Aorta (tissue), 5 donors: ENCODE results near the gene SIAH1. TPM values are rescaled to one million over a fixed set of nuclear protein-coding genes. Genes with fewer than 3 reads are reported as not detected.
"Not testable (repeated sequence)": the region's sequence is repeated elsewhere in the genome, so short reads cannot be mapped to it uniquely, and the experiment has no call there.

Experiments used
- ATAC-seq: fragments of 200-7000 bp; cut with Tn5 transposase; one replicate; pipeline ENCODE4 v1.9.1; 2022; ENCODE audit warnings: moderate library complexity; ENCODE audit not compliant: low FRiP score
- DNase-seq, 2 donors: peaks; one replicate each; pipeline ENCODE4 v3.0.0-alpha.2; 2020
- H3K27ac ChIP-seq, 2 donors: one replicate each; pipeline ENCODE4 v1.5.1; 2013; ENCODE audit warnings: low read length in 2 of 2, mild to moderate bottlenecking in 2 of 2, moderate library complexity in 2 of 2, control low read depth in 1 of 2, inconsistent platforms in 1 of 2, low read depth in 1 of 2
- H3K27me3 ChIP-seq, 2 donors: one replicate each; pipeline ENCODE4 v1.6.1; 2013; ENCODE audit warnings: control low read depth in 1 of 2, low read length in 1 of 2, mild to moderate bottlenecking in 1 of 2, moderate library complexity in 1 of 2; ENCODE audit not compliant: insufficient read depth in 2 of 2, control insufficient read depth in 1 of 2
- H3K36me3 ChIP-seq, 2 donors: one replicate each; pipeline ENCODE4 v1.6.1; 2013; ENCODE audit warnings: control low read depth in 1 of 2, low read length in 1 of 2, mild to moderate bottlenecking in 1 of 2; ENCODE audit not compliant: insufficient read depth in 2 of 2, control insufficient read depth in 1 of 2
- H3K4me1 ChIP-seq, 2 donors: one replicate each; pipeline ENCODE4 v1.6.1; 2013; ENCODE audit warnings: low read length in 2 of 2, control low read depth in 1 of 2, mild to moderate bottlenecking in 1 of 2, moderate library complexity in 1 of 2; ENCODE audit not compliant: insufficient read depth in 2 of 2, control insufficient read depth in 1 of 2
- H3K4me3 ChIP-seq, 2 donors: one replicate each; pipeline ENCODE4 v1.5.1; 2013; ENCODE audit warnings: low read length in 2 of 2, control low read depth in 1 of 2, mild to moderate bottlenecking in 1 of 2
- H3K9me3 ChIP-seq: one replicate; pipeline ENCODE4 v1.6.1; 2013; ENCODE audit warnings: mild to moderate bottlenecking, low read length; ENCODE audit not compliant: control insufficient read depth
- WGBS, 2 donors: extraction: QIAGEN DNeasy Blood & Tissue Kit; methylation state at CpG; one replicate each; pipeline ENCODE4 v1.1.7; 2013; 5-methylcytosine and 5-hydroxymethylcytosine counted together
- intact Hi-C, 2 donors: fragments of 100-400 bp; cut with DNase I; formaldehyde crosslinking; loops; one replicate each; pipeline versions ENCODE4 v1.14.2 to v1.15.0; 2022
- polyA plus RNA-seq, 2 donors: library from polyadenylated mRNA; stranded (reverse); fragments of 200-250 nt; gene quantifications; one replicate each; pipeline ENCODE4 v1.2.3, GENCODE V29; 2013
- total RNA-seq, 2 donors: library from RNA; stranded (reverse); fragmentation: NEBNext Ultra II Directional; extraction: Animal tissue kit (Norgen Biotek cat#: 25700); gene quantifications; one replicate each; pipeline ENCODE4 v1.2.1, GENCODE V29; 2021
- donor health status: healthy with polysubstance abuse.
- donor health status: Bipolar disorder and iron deficiency.
- donor health status: DM: no; HTN: no; CAD: no.
- donor health status: DM: no; HTN: no; CAD: no.
- donor health status: DM: yes; HTN: yes; CAD: no.

SIAH1 gene
- total and polyA plus RNA-seq, 4 donors, result 12.7 to 24.3 (median 19.6) TPM

GRCh38 chr16:48422537-48422936 lies 37.3 kb upstream of the SIAH1 start:
- Histone ChIP-seq H3K27me3 (no peaks in the 10 kb centered on the region), H3K4me1 (no peaks in the 10 kb centered on the region), H3K9me3 (no peaks in the 10 kb centered on the region), H3K36me3 (no peaks in the 10 kb centered on the region), H3K4me3 (no peak overlapping the region), H3K27ac (no peak overlapping the region)
- DNase-seq (no peak), ATAC-seq (no peak)
- 74 to 84% methylated on average over 2 of the region's 2 CpGs for WGBS, 2 donors
- intact Hi-C loops, result no loop called here

- no peaks in the 10 kb centered on the region for H3K27me3 ChIP-seq
- H3K36me3 ChIP-seq, result no peaks in the 10 kb centered on the region
- H3K4me1 ChIP-seq, result no peaks in the 10 kb centered on the region
- DNase-seq (no peak), ATAC-seq (no peak)
- intact Hi-C loops, result no loop called here
- H3K9me3 ChIP-seq, result no peaks in the 10 kb centered on the region
- H3K4me3 ChIP-seq, result no peak overlapping the region
- H3K27ac ChIP-seq, result no peak overlapping the region
- WGBS, 2 donors, result 58 to 66% methylated on average over 3 of the region's 3 CpGs
These were observed 36.5 kb upstream of the SIAH1 start for GRCh38 chr16:48421741-48422140.

GRCh38 chr16:48420437-48420836 lies 35.2 kb upstream of the SIAH1 start:
- H3K27ac ChIP-seq, result no peak overlapping the region
- ATAC-seq (no peak), DNase-seq (no peak)
- no peaks in the 10 kb centered on the region for H3K4me1 ChIP-seq
- 85 to 87% methylated on average over 1 of the region's 1 CpG for WGBS, 2 donors
- intact Hi-C loops, result no loop called here
- no peaks in the 10 kb centered on the region for H3K36me3 ChIP-seq
- no peaks in the 10 kb centered on the region for H3K27me3 ChIP-seq
- no peak overlapping the region for H3K4me3 ChIP-seq
- H3K9me3 ChIP-seq, result no peaks in the 10 kb centered on the region

- H3K4me3 ChIP-seq, intact Hi-C loops, H3K4me1 ChIP-seq, H3K27me3 ChIP-seq, DNase-seq, H3K27ac ChIP-seq, H3K9me3 ChIP-seq, H3K36me3 ChIP-seq, ATAC-seq: not testable (repeated sequence)
- WGBS, 2 donors, result 95 to 97% methylated on average over 26 to 29 of the region's 29 CpGs
These were observed 31.4 kb upstream of the SIAH1 start for GRCh38 chr16:48416617-48417016.

GRCh38 chr16:48413272-48413671 lies 28.1 kb upstream of the SIAH1 start:
- Histone ChIP-seq H3K27me3 (no peaks in the 10 kb centered on the region), H3K4me1 (no peaks in the 10 kb centered on the region), H3K4me3 (no peak overlapping the region), H3K27ac (no peak overlapping the region), H3K36me3 (no peaks in the 10 kb centered on the region), H3K9me3 (no peaks in the 10 kb centered on the region)
- WGBS, 2 donors, result 84 to 86% methylated on average over 2 of the region's 2 CpGs
- DNase-seq, result no peak
- intact Hi-C loops, result no loop called here
- no peak for ATAC-seq

GRCh38 chr16:48409839-48410632 lies 24.8 kb upstream of the SIAH1 start:
- H3K36me3 ChIP-seq, result no peaks in the 10 kb centered on the region

GRCh38 chr16:48408688-48409087 lies 23.5 kb upstream of the SIAH1 start:
- H3K9me3 ChIP-seq, result no peaks in the 10 kb centered on the region
- intact Hi-C loops, result no loop called here
- WGBS, 2 donors, result 93 to 94% methylated on average over 7 of the region's 7 CpGs
- no peak overlapping the region for H3K27ac ChIP-seq
- ATAC-seq, result no peak
- DNase-seq, result peak in 1 of 2 donors; percentile 77
- no peak overlapping the region for H3K4me3 ChIP-seq
- no peaks in the 10 kb centered on the region for H3K4me1 ChIP-seq
- H3K27me3 ChIP-seq, result no peaks in the 10 kb centered on the region
- H3K36me3 ChIP-seq, result no peaks in the 10 kb centered on the region

More at GRCh38 chr16:48409839-48410632, 24.8 kb upstream of the SIAH1 start:
- peak; percentile 40 for ATAC-seq
- DNase-seq, result no peak
- Histone ChIP-seq H3K27me3 (no peaks in the 10 kb centered on the region), H3K4me3 (no peak overlapping the region), H3K9me3 (no peaks in the 10 kb centered on the region), H3K4me1 (no peaks in the 10 kb centered on the region), H3K27ac (no peak overlapping the region)
- 86 to 90% methylated on average over 12 of the region's 12 CpGs for WGBS, 2 donors
- intact Hi-C loops, result no loop called here

GRCh38 chr16:48405907-48406306 lies 20.7 kb upstream of the SIAH1 start:
- intact Hi-C loops, result no loop called here
- no peak overlapping the region for H3K4me3 ChIP-seq
- H3K9me3 ChIP-seq, result no peaks in the 10 kb centered on the region
- DNase-seq (no peak), ATAC-seq (no peak)
- no peaks in the 10 kb centered on the region for H3K4me1 ChIP-seq
- 84 to 91% methylated on average over 4 of the region's 4 CpGs for WGBS, 2 donors
- H3K27ac ChIP-seq, result no peak overlapping the region
- no peaks in the 10 kb centered on the region for H3K36me3 ChIP-seq
- no peaks in the 10 kb centered on the region for H3K27me3 ChIP-seq

- DNase-seq (no peak), ATAC-seq (no peak)
- no peaks in the 10 kb centered on the region for H3K9me3 ChIP-seq
- H3K4me3 ChIP-seq, result no peak overlapping the region
- WGBS, 2 donors, result 100% methylated on average over 1 of the region's 1 CpG
- H3K4me1 ChIP-seq, result no peaks in the 10 kb centered on the region
- H3K27ac ChIP-seq, result no peak overlapping the region
- intact Hi-C loops, result no loop called here
- H3K27me3 ChIP-seq, result no peaks in the 10 kb centered on the region
- H3K36me3 ChIP-seq, result no peaks in the 10 kb centered on the region
These were observed 19.9 kb upstream of the SIAH1 start for GRCh38 chr16:48405153-48405552.
